ENCODE results near the gene ZNF44.
"Not testable (repeated sequence)": the region's sequence is repeated elsewhere in the genome, so short reads cannot be mapped to it uniquely, and the experiment has no call there.

ZNF44 gene

GRCh38 chr19:12294249-12295158 is at the start of gene ZNF44:
TSS of gene ZNF44 (minus strand) at chr19:12294883. CDS start at chr19:12294694, 189 bp downstream.
- TF ChIP-seq GATA1 (IDR thresholded peaks at IDR 0.05; ENCODE audit: low read depth, low read length) (no peak), POLR2A (IDR thresholded peaks at IDR 0.05; ENCODE audit: low read length) (peak; percentile 59)
- peak; percentile 91 to 93 for DNase-seq

- peak; percentile 89 for DNase-seq
- peak; percentile 89 for TF ChIP-seq POLR2A (IDR thresholded peaks at IDR 0.05; ENCODE audit: low read length)
- no peak for TF ChIP-seq GATA1 (IDR thresholded peaks at IDR 0.05; ENCODE audit: low read depth, low read length)
These were observed 38.8 kb upstream of the ZNF44 start, which contains the start of gene ZNF563 for GRCh38 chr19:12333162-12334159. TSS of gene ZNF563 (minus strand) at chr19:12333633. CDS start at chr19:12333482, 151 bp downstream.

GRCh38 chr19:12331211-12331941 is 36.7 kb upstream of the ZNF44 start:
- DNase-seq = peak; percentile 34 to 57
- TF ChIP-seq POLR2A (IDR thresholded peaks at IDR 0.05; ENCODE audit: low read length) (no peak), GATA1 (IDR thresholded peaks at IDR 0.05; ENCODE audit: low read depth, low read length) (no peak)

- TF ChIP-seq POLR2A (IDR thresholded peaks at IDR 0.05; ENCODE audit: low read length) (no peak), GATA1 (IDR thresholded peaks at IDR 0.05; ENCODE audit: low read depth, low read length) (no peak)
- DNase-seq = no peak
These were observed 35.7 kb upstream of the ZNF44 start for GRCh38 chr19:12330340-12330739.

GRCh38 chr19:12325690-12326089 is 31.0 kb upstream of the ZNF44 start:
- TF ChIP-seq GATA1 (IDR thresholded peaks at IDR 0.05; ENCODE audit: low read depth, low read length) (no peak), POLR2A (IDR thresholded peaks at IDR 0.05; ENCODE audit: low read length) (no peak)
- DNase-seq = no peak

GRCh38 chr19:12318782-12319413 is 24.2 kb upstream of the ZNF44 start:
- TF ChIP-seq POLR2A (IDR thresholded peaks at IDR 0.05; ENCODE audit: low read length) = no peak
- no peak for TF ChIP-seq GATA1 (IDR thresholded peaks at IDR 0.05; ENCODE audit: low read depth, low read length)
- no peak for DNase-seq

GRCh38 chr19:12314553-12314952 is 19.9 kb upstream of the ZNF44 start:
- no peak for TF ChIP-seq GATA1 (IDR thresholded peaks at IDR 0.05; ENCODE audit: low read depth, low read length)
- no peak for TF ChIP-seq POLR2A (IDR thresholded peaks at IDR 0.05; ENCODE audit: low read length)
- DNase-seq = no peak

GRCh38 chr19:12308891-12309290 is 14.2 kb upstream of the ZNF44 start:
- not testable (repeated sequence) for DNase-seq

GRCh38 chr19:12295191-12295590 is 508 bp upstream of the ZNF44 start:
- no peak for TF ChIP-seq GATA1 (IDR thresholded peaks at IDR 0.05; ENCODE audit: low read depth, low read length)
- TF ChIP-seq POLR2A (IDR thresholded peaks at IDR 0.05; ENCODE audit: low read length) = no peak
- no peak for DNase-seq

- no peak for TF ChIP-seq POLR2A (IDR thresholded peaks at IDR 0.05; ENCODE audit: low read length)
- no peak for TF ChIP-seq GATA1 (IDR thresholded peaks at IDR 0.05; ENCODE audit: low read depth, low read length)
- peak; percentile 56 to 59 for DNase-seq
These were observed 870 bp downstream of the ZNF44 start for GRCh38 chr19:12293777-12294248.

GRCh38 chr19:12289790-12290065 is 5.0 kb downstream of the ZNF44 start:
- no peak for DNase-seq
- TF ChIP-seq GATA1 (IDR thresholded peaks at IDR 0.05; ENCODE audit: low read depth, low read length) (no peak), POLR2A (IDR thresholded peaks at IDR 0.05; ENCODE audit: low read length) (no peak)

GRCh38 chr19:12287958-12288500 is 6.7 kb downstream of the ZNF44 start:
- no peak for DNase-seq
- TF ChIP-seq POLR2A (IDR thresholded peaks at IDR 0.05; ENCODE audit: low read length) = no peak
- TF ChIP-seq GATA1 (IDR thresholded peaks at IDR 0.05; ENCODE audit: low read depth, low read length) = no peak

- DNase-seq = no peak
- TF ChIP-seq GATA1 (IDR thresholded peaks at IDR 0.05; ENCODE audit: low read depth, low read length) (no peak), POLR2A (IDR thresholded peaks at IDR 0.05; ENCODE audit: low read length) (no peak)
These were observed 10.1 kb downstream of the ZNF44 start for GRCh38 chr19:12284631-12285030.

Measured in erythroblast (primary cell).